ENCODE data around the gene RFC4. TPM values are rescaled to one million over a fixed set of nuclear protein-coding genes. Genes with fewer than 3 reads are reported as not detected.

Gene RFC4
- total and polyA plus RNA-seq, 9 of the 15 experiments (the other 6 are each of a cell fraction or from before 2014, with no cell fraction given), result 105 to 227 (median 180) TPM

DNA sequence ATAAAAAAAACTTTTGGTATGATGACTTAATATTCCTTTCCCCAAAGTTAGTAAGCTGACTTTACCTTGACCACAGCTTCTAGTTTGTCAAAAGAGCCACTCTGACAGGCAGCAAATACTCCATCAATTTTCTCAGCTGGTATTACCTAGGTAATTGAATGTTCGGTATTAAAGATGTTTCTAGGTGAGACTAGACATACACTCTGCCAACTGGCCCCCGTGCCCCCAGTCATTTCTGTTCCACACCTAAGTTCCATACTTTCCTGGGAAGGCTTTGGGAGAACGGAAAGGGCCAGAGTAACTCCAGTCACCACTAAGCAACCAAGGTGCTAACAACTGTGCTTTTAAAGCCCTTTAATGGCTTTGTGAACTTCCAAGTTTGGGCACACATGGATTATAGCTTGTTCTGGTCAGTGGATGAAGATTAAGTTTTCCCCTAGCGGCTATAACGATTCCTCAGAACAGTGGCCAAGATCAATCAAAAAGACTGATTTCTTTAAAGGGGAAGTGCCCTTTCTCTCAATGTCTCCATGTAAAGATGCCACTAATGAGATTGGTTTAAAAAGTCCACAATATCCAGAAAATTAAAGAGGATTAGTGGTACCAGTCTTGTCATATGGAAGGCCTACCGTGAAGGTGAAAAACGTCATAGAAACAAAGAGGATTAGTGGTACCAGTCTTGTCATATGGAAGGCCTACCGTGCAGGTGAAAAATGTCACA is 15.9 kb downstream of the RFC4 start (continued):
- TF ChIP-seq FOXJ2 (tag; IDR thresholded peaks at IDR 0.05), result no peak
- no peak for TF ChIP-seq ILK (tag; IDR thresholded peaks at IDR 0.05; ENCODE audit: borderline replicate concordance, low read depth)
- no peak for TF ChIP-seq NCOA1 (IDR thresholded peaks at IDR 0.05; ENCODE audit: low read depth)
- TF ChIP-seq NFXL1 (CRISPR knock-in tag; IDR thresholded peaks at IDR 0.05), result no peak
- TF ChIP-seq, protein P1, sequence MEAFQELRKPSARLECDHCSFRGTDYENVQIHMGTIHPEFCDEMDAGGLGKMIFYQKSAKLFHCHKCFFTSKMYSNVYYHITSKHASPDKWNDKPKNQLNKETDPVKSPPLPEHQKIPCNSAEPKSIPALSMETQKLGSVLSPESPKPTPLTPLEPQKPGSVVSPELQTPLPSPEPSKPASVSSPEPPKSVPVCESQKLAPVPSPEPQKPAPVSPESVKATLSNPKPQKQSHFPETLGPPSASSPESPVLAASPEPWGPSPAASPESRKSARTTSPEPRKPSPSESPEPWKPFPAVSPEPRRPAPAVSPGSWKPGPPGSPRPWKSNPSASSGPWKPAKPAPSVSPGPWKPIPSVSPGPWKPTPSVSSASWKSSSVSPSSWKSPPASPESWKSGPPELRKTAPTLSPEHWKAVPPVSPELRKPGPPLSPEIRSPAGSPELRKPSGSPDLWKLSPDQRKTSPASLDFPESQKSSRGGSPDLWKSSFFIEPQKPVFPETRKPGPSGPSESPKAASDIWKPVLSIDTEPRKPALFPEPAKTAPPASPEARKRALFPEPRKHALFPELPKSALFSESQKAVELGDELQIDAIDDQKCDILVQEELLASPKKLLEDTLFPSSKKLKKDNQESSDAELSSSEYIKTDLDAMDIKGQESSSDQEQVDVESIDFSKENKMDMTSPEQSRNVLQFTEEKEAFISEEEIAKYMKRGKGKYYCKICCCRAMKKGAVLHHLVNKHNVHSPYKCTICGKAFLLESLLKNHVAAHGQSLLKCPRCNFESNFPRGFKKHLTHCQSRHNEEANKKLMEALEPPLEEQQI (IDR thresholded peaks at IDR 0.05), result no peak
- peak; percentile 60; the same call in 1 of the 2 replicates for TF ChIP-seq ZBED1 (IDR thresholded peaks at IDR 0.05)
- TF ChIP-seq, protein P2, sequence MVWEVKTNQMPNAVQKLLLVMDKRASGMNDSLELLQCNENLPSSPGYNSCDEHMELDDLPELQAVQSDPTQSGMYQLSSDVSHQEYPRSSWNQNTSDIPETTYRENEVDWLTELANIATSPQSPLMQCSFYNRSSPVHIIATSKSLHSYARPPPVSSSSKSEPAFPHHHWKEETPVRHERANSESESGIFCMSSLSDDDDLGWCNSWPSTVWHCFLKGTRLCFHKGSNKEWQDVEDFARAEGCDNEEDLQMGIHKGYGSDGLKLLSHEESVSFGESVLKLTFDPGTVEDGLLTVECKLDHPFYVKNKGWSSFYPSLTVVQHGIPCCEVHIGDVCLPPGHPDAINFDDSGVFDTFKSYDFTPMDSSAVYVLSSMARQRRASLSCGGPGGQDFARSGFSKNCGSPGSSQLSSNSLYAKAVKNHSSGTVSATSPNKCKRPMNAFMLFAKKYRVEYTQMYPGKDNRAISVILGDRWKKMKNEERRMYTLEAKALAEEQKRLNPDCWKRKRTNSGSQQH (CRISPR knock-in tag; IDR thresholded peaks at IDR 0.05), result peak; percentile 91
- no peak for TF ChIP-seq HMGN3 (IDR thresholded peaks at IDR 0.05; ENCODE audit: borderline replicate concordance, extremely low read depth, insufficient read length, low read depth, low read length)
- no peak for TF ChIP-seq ZKSCAN8 (CRISPR knock-in tag; IDR thresholded peaks at IDR 0.05)
- no peak for TF ChIP-seq SRSF3 (IDR thresholded peaks at IDR 0.05; ENCODE audit: insufficient read depth, low read length)
- TF ChIP-seq ZNF75A (CRISPR knock-in tag; IDR thresholded peaks at IDR 0.05), result no peak
- no peak for TF ChIP-seq TAF9B (IDR thresholded peaks at IDR 0.05; ENCODE audit: partially characterized antibody)
- no peak for TF ChIP-seq ZNF384 (IDR thresholded peaks at IDR 0.05; ENCODE audit: low read depth, low read length)
- no peak for TF ChIP-seq ZNF124 (CRISPR knock-in tag; IDR thresholded peaks at IDR 0.05)
- TF ChIP-seq ZNF282 (CRISPR knock-in tag; IDR thresholded peaks at IDR 0.05), result no peak
- TF ChIP-seq SMAD3 (CRISPR knock-in tag; conservative IDR thresholded peaks at IDR 0.05), result peak; percentile 54; the same call in 1 of the 2 replicates
- no peak for TF ChIP-seq HDAC8 (tag; IDR thresholded peaks at IDR 0.05)
- TF ChIP-seq ZNF316 (IDR thresholded peaks at IDR 0.05), result no peak
- TF ChIP-seq POU5F1 (IDR thresholded peaks at IDR 0.05; ENCODE audit: borderline replicate concordance, low read depth, low read length, partially characterized antibody), result no peak
- no peak for TF ChIP-seq FOXM1 (IDR thresholded peaks at IDR 0.05; ENCODE audit: low read depth)
- no peak for TF ChIP-seq FOXM1 (CRISPR knock-in tag; IDR thresholded peaks at IDR 0.05; ENCODE audit: low read depth)
- peak; percentile 59; the same call in 1 of the 2 replicates for TF ChIP-seq THRAP3 (IDR thresholded peaks at IDR 0.05; ENCODE audit: borderline replicate concordance)
- TF ChIP-seq, protein P3, sequence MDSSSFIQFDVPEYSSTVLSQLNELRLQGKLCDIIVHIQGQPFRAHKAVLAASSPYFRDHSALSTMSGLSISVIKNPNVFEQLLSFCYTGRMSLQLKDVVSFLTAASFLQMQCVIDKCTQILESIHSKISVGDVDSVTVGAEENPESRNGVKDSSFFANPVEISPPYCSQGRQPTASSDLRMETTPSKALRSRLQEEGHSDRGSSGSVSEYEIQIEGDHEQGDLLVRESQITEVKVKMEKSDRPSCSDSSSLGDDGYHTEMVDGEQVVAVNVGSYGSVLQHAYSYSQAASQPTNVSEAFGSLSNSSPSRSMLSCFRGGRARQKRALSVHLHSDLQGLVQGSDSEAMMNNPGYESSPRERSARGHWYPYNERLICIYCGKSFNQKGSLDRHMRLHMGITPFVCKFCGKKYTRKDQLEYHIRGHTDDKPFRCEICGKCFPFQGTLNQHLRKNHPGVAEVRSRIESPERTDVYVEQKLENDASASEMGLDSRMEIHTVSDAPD (CRISPR knock-in tag; IDR thresholded peaks at IDR 0.05), result no peak
- no peak for TF ChIP-seq RBM39 (optimal IDR thresholded peaks at IDR 0.05; ENCODE audit: low read depth, low read length)
- TF ChIP-seq POLR2AphosphoS5 (IDR thresholded peaks at IDR 0.05; ENCODE audit: control insufficient read depth, insufficient read depth, low read depth, low read length), result peak; percentile 82
- no peak for TF ChIP-seq TCF7L2 (IDR thresholded peaks at IDR 0.05; ENCODE audit: low read depth, low read length)

All from K562 (cell line).